ENCODE measurements around the gene RAD52. TPM values are rescaled to one million over a fixed set of nuclear protein-coding genes. Genes with fewer than 3 reads are reported as not detected.
A peak's percentile ranks its signal among the peaks of the same experiment; 100 is the strongest.
"Not testable (repeated sequence)": the region's sequence is repeated elsewhere in the genome, so short reads cannot be mapped to it uniquely, and the experiment has no call there.

Gene RAD52
- total and polyA plus RNA-seq, 12 donors = 4.1 to 14.8 (median 6.1) TPM

DNA sequence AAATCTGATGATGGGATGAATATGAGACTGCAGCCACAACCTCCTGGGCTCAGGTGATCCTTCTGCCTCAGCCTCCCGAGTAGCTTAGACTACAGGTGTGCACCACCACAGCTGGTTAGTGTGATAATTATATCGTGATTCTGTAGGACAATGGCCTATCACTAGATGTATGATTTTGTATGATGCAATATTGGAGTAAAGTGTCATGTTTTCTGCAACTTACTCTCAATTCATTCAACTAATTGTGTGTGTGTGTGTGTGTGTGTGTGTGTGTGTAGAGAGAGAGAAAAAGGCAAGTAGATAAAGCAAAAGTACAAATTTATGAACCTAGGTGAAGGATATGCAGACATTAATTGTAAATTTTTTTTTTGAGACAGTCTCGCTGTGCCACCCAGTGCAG lies 10.7 kb downstream of the RAD52 start:
- peaks cover 0 to 65% (median 5%) of the 10 kb centered on the region in 9 donors for H3K36me3 ChIP-seq
- no peaks in the 10 kb centered on the region for H3K27me3 ChIP-seq
- WGBS, 2 donors = 95 to 100% methylated on average over 3 of the region's 3 CpGs
- intact Hi-C loops (cut with DNase I) = loop anchor here in 1 of 10 donors (10.0 kb wide), 1 partner anchor 54 kb away; no protein-coding TSS in a partner anchor
- TF ChIP-seq, protein P1, sequence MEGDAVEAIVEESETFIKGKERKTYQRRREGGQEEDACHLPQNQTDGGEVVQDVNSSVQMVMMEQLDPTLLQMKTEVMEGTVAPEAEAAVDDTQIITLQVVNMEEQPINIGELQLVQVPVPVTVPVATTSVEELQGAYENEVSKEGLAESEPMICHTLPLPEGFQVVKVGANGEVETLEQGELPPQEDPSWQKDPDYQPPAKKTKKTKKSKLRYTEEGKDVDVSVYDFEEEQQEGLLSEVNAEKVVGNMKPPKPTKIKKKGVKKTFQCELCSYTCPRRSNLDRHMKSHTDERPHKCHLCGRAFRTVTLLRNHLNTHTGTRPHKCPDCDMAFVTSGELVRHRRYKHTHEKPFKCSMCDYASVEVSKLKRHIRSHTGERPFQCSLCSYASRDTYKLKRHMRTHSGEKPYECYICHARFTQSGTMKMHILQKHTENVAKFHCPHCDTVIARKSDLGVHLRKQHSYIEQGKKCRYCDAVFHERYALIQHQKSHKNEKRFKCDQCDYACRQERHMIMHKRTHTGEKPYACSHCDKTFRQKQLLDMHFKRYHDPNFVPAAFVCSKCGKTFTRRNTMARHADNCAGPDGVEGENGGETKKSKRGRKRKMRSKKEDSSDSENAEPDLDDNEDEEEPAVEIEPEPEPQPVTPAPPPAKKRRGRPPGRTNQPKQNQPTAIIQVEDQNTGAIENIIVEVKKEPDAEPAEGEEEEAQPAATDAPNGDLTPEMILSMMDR (IDR thresholded peaks at IDR 0.05) = no peak
- peaks cover 0 to 14% (median 0%) of the 10 kb centered on the region in 9 donors for H3K4me1 ChIP-seq
- no peak overlapping the region for H3K4me3 ChIP-seq
- no peaks in the 10 kb centered on the region for H3K9me3 ChIP-seq
- H3K27ac ChIP-seq = no peak overlapping the region
- ATAC-seq (no peak), DNase-seq (no peak)

DNA sequence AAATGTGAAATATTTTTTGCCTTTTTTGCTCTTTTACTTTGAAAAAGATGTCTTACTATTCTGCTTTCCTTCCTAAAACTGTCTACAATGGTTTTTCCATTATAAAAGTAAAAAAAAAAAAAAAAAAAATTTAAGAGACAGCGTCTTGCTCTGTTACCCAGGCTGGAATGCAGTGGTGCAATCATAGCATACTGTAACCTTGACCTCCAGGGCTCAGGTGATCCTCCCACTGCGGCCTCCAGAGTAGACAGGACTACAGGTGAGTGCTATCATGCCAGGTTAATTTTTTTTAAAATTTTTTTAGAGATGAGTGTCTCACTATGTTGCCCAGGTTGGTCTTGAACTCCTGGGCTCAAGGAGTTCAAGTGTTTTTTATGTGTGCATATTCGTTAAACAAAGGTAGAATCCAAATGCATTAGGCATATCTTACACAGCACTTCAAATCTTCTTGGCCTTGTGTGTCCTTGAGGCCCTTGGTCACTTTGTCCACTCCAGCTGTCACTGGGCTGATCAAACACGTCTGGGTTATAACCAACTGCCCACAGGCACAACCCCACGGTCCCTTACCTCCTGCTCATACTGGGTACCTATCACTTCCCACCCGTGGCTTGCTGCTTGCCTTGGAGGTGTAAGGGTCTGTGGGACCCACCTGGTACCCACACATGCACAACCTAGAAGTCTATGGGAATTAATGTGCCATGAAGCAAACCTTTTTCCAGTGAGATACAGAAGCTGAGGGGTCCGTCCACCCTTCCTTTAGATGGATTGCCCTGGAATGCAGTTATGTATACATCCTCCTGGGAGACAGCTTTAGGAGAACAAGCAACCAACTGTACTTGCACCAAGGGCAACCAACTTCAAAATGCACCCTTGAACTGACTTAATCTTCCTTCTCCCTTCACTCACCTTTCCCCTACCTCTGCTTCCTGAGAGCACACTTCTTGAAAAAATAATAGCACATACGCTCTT lies 12.8 kb downstream of the RAD52 start:
- ATAC-seq = peak in 1 of 8 donors; percentile 37
- TF ChIP-seq, protein P1 (IDR thresholded peaks at IDR 0.05) = no peak
- Histone ChIP-seq H3K4me3 (no peak overlapping the region), H3K9me3 (no peaks in the 10 kb centered on the region), H3K27me3 (no peaks in the 10 kb centered on the region), H3K36me3 (peaks cover 0 to 63% (median 17%) of the 10 kb centered on the region in 9 donors), H3K4me1 (peaks cover 0 to under 1% (median 0%) of the 10 kb centered on the region in 9 donors), H3K27ac (no peak overlapping the region)
- 85% methylated on average over 8 of the region's 8 CpGs for WGBS, 2 donors
- no peak for DNase-seq
- intact Hi-C loops (cut with DNase I) = loop anchor here in 1 of 10 donors (10.0 kb wide), 1 partner anchor 52 kb away; no protein-coding TSS in a partner anchor

DNA sequence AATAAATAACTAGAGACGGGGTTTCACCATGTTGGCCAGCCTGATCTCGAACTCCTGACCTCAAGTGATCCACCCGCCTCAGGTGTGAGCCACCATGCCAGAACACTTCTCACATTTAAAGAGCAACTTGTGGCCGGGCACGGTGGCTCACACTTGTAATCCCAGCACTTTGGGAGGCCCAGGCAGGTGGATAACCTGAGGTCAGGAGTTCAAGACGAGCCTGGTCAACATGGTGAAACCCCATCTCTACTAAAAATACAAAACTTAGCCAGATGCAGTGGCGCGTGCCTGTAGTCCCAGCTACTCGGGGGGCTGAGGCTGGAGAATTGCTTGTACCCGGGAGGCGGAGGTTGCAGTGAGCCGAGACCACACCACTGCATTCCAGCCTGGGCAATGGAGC lies 13.6 kb downstream of the RAD52 start:
- H3K4me3 ChIP-seq, H3K4me1 ChIP-seq, H3K27me3 ChIP-seq, ATAC-seq, DNase-seq, H3K9me3 ChIP-seq, H3K27ac ChIP-seq: not testable (repeated sequence)
- WGBS, 2 donors = 92 to 95% methylated on average over 12 of the region's 12 CpGs
- intact Hi-C loops (cut with DNase I) = loop anchor here in 1 of 10 donors (10.0 kb wide), 1 partner anchor 51 kb away; no protein-coding TSS in a partner anchor
- peaks cover 0 to 63% (median 25%) of the 10 kb centered on the region in 9 donors for H3K36me3 ChIP-seq

DNA sequence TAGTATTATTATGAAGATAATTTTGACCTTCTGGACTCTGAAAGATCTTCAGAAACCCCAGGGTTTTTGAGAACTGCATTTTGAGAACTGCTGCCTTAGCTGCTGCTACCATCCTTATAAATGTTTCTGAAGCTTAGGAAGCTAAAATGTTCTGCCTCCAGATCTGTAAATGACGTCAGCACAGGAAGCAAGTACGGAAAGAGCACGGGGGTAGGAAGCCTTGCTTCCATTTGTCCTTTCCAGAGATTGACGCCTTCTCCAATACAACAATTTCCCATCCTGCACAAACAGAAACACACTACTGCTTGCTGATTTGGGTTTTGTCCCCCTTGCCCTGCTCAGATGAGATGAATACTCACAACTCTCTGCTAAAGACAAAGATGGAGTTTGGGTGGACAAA lies 17.9 kb downstream of the RAD52 start:
- H3K27me3 ChIP-seq = no peaks in the 10 kb centered on the region
- DNase-seq (no peak), ATAC-seq (no peak)
- 69% methylated on average over 4 of the region's 4 CpGs for WGBS, 2 donors
- H3K36me3 ChIP-seq = peaks cover 0 to 76% (median 50%) of the 10 kb centered on the region in 9 donors
- intact Hi-C loops (cut with DNase I) = loop anchor here in 1 of 10 donors (10.0 kb wide), 1 partner anchor 47 kb away; no protein-coding TSS in a partner anchor
- peaks cover 0 to 3% (median 0%) of the 10 kb centered on the region in 9 donors for H3K4me1 ChIP-seq
- no peaks in the 10 kb centered on the region for H3K9me3 ChIP-seq
- no peak overlapping the region for H3K27ac ChIP-seq
- no peak overlapping the region for H3K4me3 ChIP-seq
- TF ChIP-seq, protein P1 (IDR thresholded peaks at IDR 0.05) = no peak
